Kasumi-1 (cell line): ENCODE measurements around the gene UQCC2.

Experiments used
- DNase-seq, 2 experiments: peaks; one replicate each; lab custom pipeline; 2025; lab: John Stamatoyannopoulos, UW

The UQCC2 gene

DNA sequence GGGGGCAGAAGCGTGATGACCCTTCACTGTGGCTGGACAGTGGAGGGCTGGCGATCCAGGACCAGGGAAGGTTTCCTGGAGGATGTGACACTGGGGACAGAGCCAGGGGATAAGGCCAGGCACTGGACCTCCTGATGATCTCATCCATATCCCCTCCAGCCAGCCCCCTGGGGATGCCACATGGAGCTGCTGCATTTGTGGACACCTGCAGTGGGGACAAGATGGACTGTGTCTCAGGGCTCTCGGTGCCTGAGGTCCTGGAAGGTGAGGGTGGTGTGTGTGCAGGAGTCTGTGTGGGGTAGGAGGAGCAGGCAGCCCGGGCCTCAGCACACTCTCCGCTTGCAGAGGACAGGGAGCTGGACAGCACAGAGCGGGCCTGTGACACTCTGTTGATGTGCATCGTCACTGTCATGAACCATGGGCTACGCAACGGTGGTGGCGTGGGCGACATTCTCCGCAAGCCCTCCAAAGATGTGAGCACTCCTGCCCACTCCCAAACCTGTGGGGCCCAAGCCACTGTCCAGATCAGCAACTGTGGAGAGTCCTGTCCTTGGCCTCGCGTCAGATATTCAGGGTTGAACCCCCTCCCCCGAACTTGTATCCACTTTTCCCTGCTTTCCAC is 19.9 kb downstream of the UQCC2 start:
- no peak for DNase-seq

GRCh38 chr6:33690766-33691165 is 20.7 kb downstream of the UQCC2 start:
- DNase-seq, result no peak

- no peak for DNase-seq
These were observed 21.6 kb downstream of the UQCC2 start for GRCh38 chr6:33689879-33690278.

DNA sequence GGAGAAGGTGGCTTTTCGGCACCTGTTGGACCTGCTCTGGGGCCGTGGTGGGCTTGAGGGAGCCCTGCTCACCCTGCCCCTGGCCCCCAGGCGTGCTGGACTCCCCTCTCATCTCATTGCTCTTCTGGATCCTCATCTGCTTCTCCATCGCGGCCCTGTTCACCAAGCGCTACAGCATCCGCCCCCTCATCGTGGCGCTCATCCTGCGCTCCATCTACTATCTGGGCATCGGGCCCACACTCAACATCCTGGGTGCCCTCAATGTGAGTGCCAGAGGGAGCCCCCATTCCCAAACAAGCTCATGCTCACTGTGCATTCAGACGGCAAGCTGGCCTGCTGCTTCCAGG is 22.4 kb downstream of the UQCC2 start:
- DNase-seq, result no peak

GRCh38 chr6:33688451-33689147 is 22.9 kb downstream of the UQCC2 start:
- DNase-seq, result no peak

GRCh38 chr6:33688006-33688405 is 23.5 kb downstream of the UQCC2 start:
- DNase-seq, result no peak

DNA sequence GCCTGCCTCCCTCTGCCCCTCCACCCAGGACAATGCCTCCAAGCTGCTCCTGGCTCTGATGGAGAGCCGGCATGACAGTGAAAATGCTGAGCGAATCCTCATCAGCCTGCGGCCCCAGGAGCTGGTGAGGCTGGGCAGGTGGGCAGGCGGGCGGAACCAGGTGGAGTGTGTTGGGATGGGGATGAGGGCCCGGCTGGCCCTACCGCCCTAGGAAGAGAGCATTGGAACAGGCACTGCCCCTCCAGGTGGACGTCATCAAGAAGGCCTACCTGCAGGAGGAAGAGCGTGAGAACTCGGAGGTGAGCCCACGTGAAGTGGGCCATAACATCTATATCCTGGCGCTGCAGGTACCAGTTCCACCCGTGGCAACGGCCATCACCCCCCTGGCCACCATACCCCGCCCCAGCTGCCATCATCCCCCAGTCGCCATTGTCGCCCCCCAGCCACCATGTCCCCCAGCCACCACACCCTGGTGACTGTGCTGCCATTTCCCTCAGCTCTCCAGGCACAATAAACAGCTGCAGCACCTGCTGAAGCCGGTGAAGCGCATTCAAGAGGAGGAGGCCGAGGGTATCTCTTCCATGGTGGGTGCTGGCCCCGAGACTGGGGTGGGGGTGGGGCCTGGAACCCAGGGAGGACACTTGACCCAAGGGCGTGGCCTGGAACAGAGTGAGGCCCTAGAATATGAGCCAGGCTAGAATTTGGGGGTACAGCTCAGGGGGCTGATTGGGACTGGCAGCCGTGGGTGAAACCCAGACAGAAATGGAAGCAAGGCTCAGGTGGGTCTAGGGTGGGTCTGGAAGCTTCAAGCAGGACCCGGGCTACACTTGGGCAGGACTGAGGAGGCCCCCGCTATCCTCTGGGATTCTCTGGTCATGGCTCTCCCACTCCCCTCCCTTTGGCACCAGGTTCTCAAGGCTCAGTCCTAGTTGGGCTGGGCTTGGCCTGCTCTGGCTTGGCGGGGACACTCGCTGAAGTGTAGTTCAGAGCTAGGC is 24.2 kb downstream of the UQCC2 start:
- DNase-seq, result no peak

DNA sequence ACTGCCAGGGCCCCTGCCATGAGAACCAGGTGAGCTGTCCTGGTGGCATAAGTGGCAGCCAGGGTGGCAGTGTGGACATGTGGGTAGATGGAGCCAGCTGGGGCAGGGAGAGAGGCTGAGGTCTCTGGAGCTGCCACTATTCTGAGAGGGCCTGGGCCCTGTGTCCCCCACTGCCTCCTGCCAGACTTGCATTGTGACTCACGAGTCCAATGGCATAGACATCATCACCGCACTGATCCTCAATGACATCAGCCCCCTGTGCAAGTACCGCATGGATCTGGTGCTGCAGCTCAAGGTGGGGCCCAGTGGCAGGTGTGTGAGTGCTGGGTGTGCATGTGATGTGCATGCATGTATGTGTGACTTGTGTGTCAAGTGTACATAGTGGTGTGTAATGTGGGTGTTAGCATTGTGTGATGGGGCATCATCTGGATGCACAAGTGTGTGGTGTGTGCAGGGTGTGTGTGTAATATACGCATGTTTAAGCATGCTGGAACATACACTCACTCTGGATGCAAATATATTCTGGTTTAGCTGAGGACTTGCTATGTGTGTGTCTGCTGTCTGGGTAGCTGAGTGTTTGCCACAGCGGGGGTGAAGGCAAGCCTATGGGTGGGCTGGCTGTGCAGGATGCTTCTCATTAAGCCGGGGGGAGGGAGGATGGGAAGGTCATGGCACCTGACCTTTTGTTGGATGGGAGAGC is 25.1 kb downstream of the UQCC2 start:
- DNase-seq, result no peak

DNA sequence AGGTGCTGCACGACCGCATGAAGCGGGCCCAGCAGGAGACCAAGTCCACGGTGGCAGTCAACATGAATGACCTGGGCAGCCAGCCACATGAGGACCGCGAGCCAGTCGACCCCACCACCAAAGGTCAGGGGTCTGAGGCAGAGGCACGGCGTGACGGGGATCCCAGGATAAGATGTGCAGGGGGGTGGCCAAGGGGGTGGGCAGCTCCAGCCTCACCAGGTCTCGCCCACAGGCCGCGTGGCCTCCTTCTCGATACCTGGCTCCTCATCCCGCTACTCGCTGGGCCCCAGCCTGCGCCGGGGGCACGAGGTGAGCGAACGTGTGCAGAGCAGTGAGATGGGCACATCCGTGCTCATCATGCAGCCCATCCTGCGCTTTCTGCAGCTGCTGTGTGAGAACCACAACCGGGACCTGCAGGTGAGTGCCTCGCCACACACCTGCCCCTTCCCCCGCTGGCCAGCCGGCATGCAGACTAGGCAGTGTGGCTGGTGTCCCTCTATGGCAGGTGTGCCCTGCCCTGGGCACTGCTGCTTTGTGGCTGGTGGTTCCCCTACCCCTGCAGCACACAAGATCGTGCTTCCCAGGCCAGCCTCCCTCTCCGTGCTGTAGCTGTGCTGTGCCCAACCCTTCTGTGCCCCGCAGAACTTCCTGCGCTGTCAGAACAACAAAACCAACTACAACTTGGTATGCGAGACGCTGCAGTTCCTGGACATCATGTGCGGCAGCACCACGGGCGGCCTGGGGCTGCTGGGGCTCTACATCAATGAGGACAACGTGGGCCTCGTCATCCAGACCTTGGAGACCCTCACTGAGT is 25.9 kb downstream of the UQCC2 start:
- no peak for DNase-seq

DNA sequence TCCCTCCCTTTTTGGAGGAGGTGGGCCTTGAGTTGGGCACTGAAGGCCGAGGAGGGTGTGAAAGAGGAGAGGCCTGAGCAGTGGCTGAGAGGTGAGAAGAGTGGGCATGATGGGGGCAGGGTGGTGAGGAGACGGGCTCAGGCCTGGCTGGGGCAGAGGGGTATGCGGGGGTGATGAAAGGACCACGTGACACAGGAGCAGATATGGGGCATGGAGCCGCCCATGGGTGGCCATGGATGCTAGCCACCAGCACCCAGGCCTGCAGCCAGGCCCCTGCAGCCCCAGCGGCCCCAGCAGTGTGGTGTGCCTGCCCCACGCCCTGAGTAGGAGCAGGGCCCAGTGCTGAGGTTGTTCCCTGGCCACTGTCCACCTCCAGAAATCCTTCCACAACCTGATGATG is 26.5 kb downstream of the UQCC2 start:
- no peak for DNase-seq

- no peak for DNase-seq
These were observed 27.0 kb downstream of the UQCC2 start for GRCh38 chr6:33684428-33684896.

DNA sequence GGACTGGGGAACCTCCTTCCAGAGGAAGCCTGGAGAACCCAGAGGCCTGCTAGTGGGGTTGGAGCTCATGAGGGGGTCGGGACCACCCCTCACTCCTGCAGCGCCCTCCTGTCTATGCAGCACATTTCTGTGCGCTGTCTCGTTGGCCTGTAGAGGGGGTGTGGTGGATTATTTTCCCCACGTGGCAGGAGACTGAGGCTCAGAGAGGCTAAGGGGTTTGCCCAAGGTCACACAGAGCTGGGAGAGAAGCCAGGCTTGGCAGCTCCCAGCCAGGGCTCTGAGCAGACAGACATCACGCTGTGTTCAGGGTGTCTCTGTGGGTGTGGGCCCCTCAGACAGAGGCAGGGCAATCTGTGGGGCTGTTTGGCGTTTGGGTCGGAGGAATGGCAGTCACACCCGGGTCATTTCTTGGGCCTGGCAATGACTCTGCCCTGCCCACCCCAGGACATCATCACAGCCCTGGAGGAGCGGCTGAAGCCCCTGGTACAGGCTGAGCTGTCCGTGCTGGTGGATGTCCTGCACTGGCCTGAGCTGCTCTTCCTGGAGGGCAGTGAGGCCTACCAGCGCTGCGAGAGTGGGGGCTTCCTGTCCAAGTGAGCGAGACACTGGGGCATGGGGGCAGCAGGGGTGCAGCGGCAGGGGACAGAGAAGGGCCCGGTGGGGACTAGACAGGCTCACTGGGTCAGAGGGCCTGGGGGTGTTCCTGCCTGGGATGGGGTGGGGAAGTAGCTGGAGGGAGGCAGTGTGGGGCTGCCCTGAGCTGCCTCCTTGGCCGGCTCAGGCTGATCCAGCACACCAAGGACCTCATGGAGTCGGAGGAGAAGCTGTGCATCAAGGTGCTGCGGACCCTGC is 27.7 kb downstream of the UQCC2 start:
- DNase-seq, result no peak

GRCh38 chr6:33683051-33683571 is 28.4 kb downstream of the UQCC2 start:
- DNase-seq, result peak in 1 of 2 experiments; percentile 11

- DNase-seq, result no peak
These were observed 29.2 kb downstream of the UQCC2 start for GRCh38 chr6:33682341-33682740.

DNA sequence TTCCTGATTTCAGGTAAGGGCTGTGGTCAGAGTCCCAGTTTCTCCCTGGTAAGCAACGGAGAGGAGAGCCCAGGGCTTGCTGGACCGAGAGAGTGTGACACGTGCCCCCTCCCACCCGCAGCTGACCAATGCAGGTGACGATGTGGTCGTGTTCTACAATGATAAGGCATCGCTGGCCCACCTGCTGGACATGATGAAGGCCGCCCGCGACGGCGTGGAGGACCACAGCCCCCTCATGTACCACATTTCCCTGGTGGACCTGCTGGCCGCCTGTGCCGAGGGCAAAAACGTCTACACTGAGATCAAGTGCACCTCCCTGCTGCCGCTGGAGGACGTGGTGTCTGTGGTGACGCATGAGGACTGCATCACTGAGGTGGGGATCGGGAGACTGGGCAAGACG is 31.7 kb downstream of the UQCC2 start:
- no peak for DNase-seq

GRCh38 chr6:33678932-33679490 is 32.5 kb downstream of the UQCC2 start:
- no peak for DNase-seq

DNA sequence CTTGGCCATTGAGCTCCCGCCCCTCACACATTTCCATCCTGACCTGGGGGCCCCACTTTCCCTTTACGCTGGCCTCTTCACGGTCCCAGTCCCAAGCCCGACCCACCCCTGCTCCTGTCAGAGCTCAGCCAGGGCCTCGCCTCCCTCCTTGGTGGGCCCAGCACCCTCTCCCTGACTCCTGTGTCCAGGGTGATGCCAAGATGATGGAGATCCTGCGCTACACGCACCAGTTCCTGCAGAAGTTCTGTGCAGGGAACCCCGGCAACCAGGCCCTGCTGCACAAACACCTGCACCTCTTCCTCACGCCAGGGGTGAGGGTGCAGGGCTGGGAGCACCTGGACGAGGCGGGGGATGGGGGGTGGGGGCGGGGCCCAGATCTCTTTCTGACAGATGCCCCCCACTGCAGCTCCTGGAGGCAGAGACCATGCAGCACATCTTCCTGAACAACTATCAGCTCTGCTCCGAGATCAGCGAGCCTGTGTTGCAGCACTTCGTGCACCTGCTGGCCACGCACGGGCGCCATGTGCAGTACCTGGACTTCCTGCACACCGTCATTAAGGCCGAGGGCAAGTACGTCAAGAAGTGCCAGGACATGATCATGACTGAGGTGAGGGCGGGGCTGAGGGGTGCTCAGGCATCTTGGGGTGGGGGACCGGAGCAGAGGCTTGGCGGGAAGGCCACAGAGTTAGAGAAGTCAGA is 33.1 kb downstream of the UQCC2 start:
- no peak for DNase-seq

DNA sequence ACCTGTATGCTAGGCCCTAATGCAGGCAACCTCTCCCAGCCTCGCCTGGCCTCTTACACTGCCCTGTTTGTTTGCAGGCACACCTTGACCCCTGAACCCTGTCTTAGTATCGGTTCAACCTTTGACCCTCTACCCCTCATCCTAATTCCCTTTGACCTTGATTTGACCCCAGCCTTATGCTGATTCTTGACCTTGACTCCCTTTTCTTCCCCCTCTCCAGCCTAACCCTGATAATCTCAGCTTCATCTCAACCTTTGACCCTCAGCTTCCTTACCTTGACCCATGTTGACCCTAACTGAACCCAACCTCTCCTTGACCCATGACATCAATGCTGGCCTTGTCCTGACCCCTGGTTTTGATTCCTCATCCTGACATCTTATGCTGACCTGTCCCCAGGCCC is 33.8 kb downstream of the UQCC2 start:
- no peak for DNase-seq

- no peak for DNase-seq
These were observed 34.3 kb downstream of the UQCC2 start for GRCh38 chr6:33677143-33677660.
